IMR-90 (cell line): ENCODE measurements around the gene ASTN2. TPM values are rescaled to one million over a fixed set of nuclear protein-coding genes. Genes with fewer than 3 reads are reported as not detected.

Experiments used
- ATAC-seq: fragments of 200-7000 bp; cut with Tn5 transposase; 2 replicates; pipeline ENCODE4 v1.9.1; 2020; ENCODE audit warnings: low read depth, mild to moderate bottlenecking, moderate library complexity
- BruUV-seq: library from RNA; stranded (reverse); fragments of 400-500 nt; replicated peaks from 2 replicates; lab custom pipeline; 2021; lab: Mats Ljungman, UMichigan
- CTCF ChIA-PET: fragments of 300-600 bp; formaldehyde crosslinking; extraction: SDS; loops from one replicate; lab custom pipeline; 2021; ENCODE audit warnings: antibody characterized with exemption; lab: Yijun Ruan, JAX
- POLR2A ChIA-PET: fragments of 300-600 bp; sonication (Branson Sonifier 250); formaldehyde crosslinking; loops from one replicate; lab custom pipeline; 2022; ENCODE audit warnings: antibody characterized with exemption; ENCODE audit not compliant: unreplicated experiment; lab: Charles Lee
- DNase-seq: peaks from one replicate; pipeline ENCODE4 v3.0.0; 2013
- H2AFZ ChIP-seq: replicated peaks from 2 replicates; pipeline ENCODE3; 2013; ENCODE audit warnings: low read length, mild to moderate bottlenecking; ENCODE audit not compliant: poor library complexity
- H2AK5ac ChIP-seq: 2 replicates; pipeline ENCODE4 v1.6.1; 2013; ENCODE audit warnings: low read depth, low read length, inconsistent platforms
- H2AK9ac ChIP-seq: replicated peaks from 2 replicates; pipeline ENCODE3; 2013; ENCODE audit warnings: mild to moderate bottlenecking, low read depth, low read length, moderate library complexity; ENCODE audit not compliant: poor library complexity
- H2BK120ac ChIP-seq: 2 replicates; pipeline ENCODE4 v1.6.1; 2013; ENCODE audit warnings: low read depth, low read length, inconsistent platforms
- H2BK15ac ChIP-seq: 3 replicates; pipeline ENCODE4 v1.6.1; 2013; ENCODE audit warnings: low read depth, low read length, inconsistent platforms
- H2BK20ac ChIP-seq: 2 replicates; pipeline ENCODE4 v1.6.1; 2013; ENCODE audit warnings: low read depth, mild to moderate bottlenecking, inconsistent platforms, low read length, moderate library complexity
- H2BK5ac ChIP-seq: 2 replicates; pipeline ENCODE4 v1.6.1; 2013; ENCODE audit warnings: mild to moderate bottlenecking, low read depth, low read length, inconsistent platforms; ENCODE audit not compliant: poor library complexity, severe bottlenecking
- H3K14ac ChIP-seq: replicated peaks from 2 replicates; pipeline ENCODE4 v1.6.1; 2013; ENCODE audit warnings: low read depth, low read length, inconsistent platforms
- H3K18ac ChIP-seq: 2 replicates; pipeline ENCODE4 v1.6.1; 2013; ENCODE audit warnings: low read depth, low read length, control low read depth
- H3K23ac ChIP-seq: 2 replicates; pipeline ENCODE4 v1.6.1; 2013; ENCODE audit warnings: low read depth, low read length, inconsistent platforms
- H3K27ac ChIP-seq: 2 replicates; pipeline ENCODE4 v1.5.1; 2013; ENCODE audit warnings: mild to moderate bottlenecking, control low read depth, low read length; ENCODE audit not compliant: insufficient read depth
- H3K27me3 ChIP-seq: 2 replicates; pipeline ENCODE4 v1.6.1; 2013; ENCODE audit warnings: low read length; ENCODE audit not compliant: control insufficient read depth, insufficient read depth
- H3K36me3 ChIP-seq: 2 replicates; pipeline ENCODE4 v1.6.1; 2013; ENCODE audit warnings: low read length, mixed read lengths; ENCODE audit not compliant: control insufficient read depth, insufficient read depth
- H3K4ac ChIP-seq: 2 replicates; pipeline ENCODE4 v1.6.1; 2013; ENCODE audit warnings: low read depth, low read length, inconsistent platforms
- H3K4me1 ChIP-seq: 2 replicates; pipeline ENCODE4 v1.6.1; 2013; ENCODE audit warnings: low read length, mixed read lengths; ENCODE audit not compliant: control insufficient read depth, insufficient read depth
- H3K4me2 ChIP-seq: 2 replicates; pipeline ENCODE4 v1.6.1; 2013; ENCODE audit warnings: low read depth, mild to moderate bottlenecking, control low read depth, low read length, moderate library complexity
- H3K4me3 ChIP-seq: 2 replicates; pipeline ENCODE4 v1.5.1; 2013; ENCODE audit warnings: low read depth, mild to moderate bottlenecking, control low read depth, low read length, moderate library complexity; ENCODE audit not compliant: insufficient read depth
- H3K56ac ChIP-seq: 2 replicates; pipeline ENCODE4 v1.6.1; 2013; ENCODE audit warnings: low read length, inconsistent platforms; ENCODE audit not compliant: insufficient read depth; ENCODE audit errors: extremely low read depth
- H3K79me1 ChIP-seq, 2 experiments: 2 replicates each; pipeline ENCODE4 v1.6.1; 2013; ENCODE audit warnings: low read length in 2 of 2, inconsistent platforms in 1 of 2, low read depth in 1 of 2
- H3K9ac ChIP-seq: 2 replicates; pipeline ENCODE4 v1.6.1; 2013; ENCODE audit warnings: low read depth, low read length, control low read depth
- H3K9me1 ChIP-seq: 2 replicates; pipeline ENCODE4 v1.6.1; 2013; ENCODE audit warnings: low read length, inconsistent platforms; ENCODE audit not compliant: insufficient read depth
- H3K9me3 ChIP-seq: 2 replicates; pipeline ENCODE4 v1.6.1; 2013; ENCODE audit warnings: low read length; ENCODE audit not compliant: control insufficient read depth, insufficient read depth
- H4K20me1 ChIP-seq: 2 replicates; pipeline ENCODE4 v1.6.1; 2013; ENCODE audit warnings: low read length, inconsistent platforms; ENCODE audit not compliant: insufficient read depth
- H4K5ac ChIP-seq: 2 replicates; pipeline ENCODE4 v1.6.1; 2013; ENCODE audit warnings: mild to moderate bottlenecking, low read depth, low read length, control low read depth
- H4K8ac ChIP-seq, 2 experiments: 2 replicates each; pipeline ENCODE4 v1.6.1; 2013; ENCODE audit warnings: low read depth in 2 of 2, low read length in 2 of 2, control low read depth in 1 of 2, inconsistent platforms in 1 of 2
- H4K91ac ChIP-seq: 2 replicates; pipeline ENCODE4 v1.6.1; 2013; ENCODE audit warnings: low read depth, low read length, inconsistent platforms; ENCODE audit not compliant: insufficient read depth
- BHLHE40 ChIP-seq: fragments of 150-350 bp; IDR thresholded peaks from 2 replicates; pipeline ENCODE4 v1.6.1; 2016; ENCODE audit warnings: mild to moderate bottlenecking, low read depth, low read length
- CEBPB ChIP-seq: IDR thresholded peaks from 2 replicates; pipeline ENCODE4 v1.6.1; 2012; ENCODE audit warnings: low read depth, low read length, improper control_type of control experiment
- CHD1 ChIP-seq: IDR thresholded peaks from 2 replicates; pipeline ENCODE4 v1.6.1; 2012; ENCODE audit warnings: low read depth, low read length, improper control_type of control experiment
- FOS ChIP-seq: fragments of 150-350 bp; IDR thresholded peaks from 2 replicates; pipeline ENCODE4 v1.6.1; 2016; ENCODE audit warnings: low read depth, low read length
- MAFK ChIP-seq: IDR thresholded peaks from 2 replicates; pipeline ENCODE4 v1.6.1; 2012; ENCODE audit warnings: low read depth, low read length, improper control_type of control experiment
- MAZ ChIP-seq: IDR thresholded peaks from 2 replicates; pipeline ENCODE4 v1.6.1; 2012; ENCODE audit warnings: low read depth, mild to moderate bottlenecking, low read length, improper control_type of control experiment, moderate library complexity, borderline replicate concordance
- NFE2L2 ChIP-seq: fragments of 150-350 bp; IDR thresholded peaks from 2 replicates; pipeline ENCODE4 v1.6.1; 2016; ENCODE audit warnings: low read depth, mild to moderate bottlenecking, low read length
- POLR2A ChIP-seq: IDR thresholded peaks from 2 replicates; pipeline ENCODE4 v1.6.1; 2012; ENCODE audit warnings: mild to moderate bottlenecking, low read depth, low read length
- RAD21 ChIP-seq: IDR thresholded peaks from 2 replicates; pipeline ENCODE4 v1.6.1; 2012; ENCODE audit warnings: low read length, improper control_type of control experiment
- RCOR1 ChIP-seq: IDR thresholded peaks from 2 replicates; pipeline ENCODE4 v1.6.1; 2012; ENCODE audit warnings: mild to moderate bottlenecking, low read length, improper control_type of control experiment; ENCODE audit not compliant: insufficient replicate concordance
- RFX5 ChIP-seq: IDR thresholded peaks from 2 replicates; pipeline ENCODE4 v1.8.0; 2012; ENCODE audit warnings: low read depth, mild to moderate bottlenecking, low read length, moderate library complexity
- SMC3 ChIP-seq: fragments of 150-350 bp; IDR thresholded peaks from 2 replicates; pipeline ENCODE4 v1.6.1; 2016; ENCODE audit warnings: low read depth, mild to moderate bottlenecking, antibody characterized with exemption, low read length, moderate library complexity
- WGBS, 2 experiments: methylation state at CpG; one replicate each; pipeline versions ENCODE4 v1.1.5 to v1.1.7; 2013; ENCODE audit warnings: missing lambda C conversion rate in 2 of 2; ENCODE audit not compliant: insufficient read length in 1 of 2; ENCODE audit errors: extremely low coverage in 2 of 2; 5-methylcytosine and 5-hydroxymethylcytosine counted together
- dilution Hi-C: fragments of 300-500 bp; cut with HindIII; formaldehyde crosslinking; loops from one replicate; pipeline ENCODE4 v1.14.3; 2018; ENCODE audit warnings: low sequenced_read_pairs; ENCODE audit not compliant: unreplicated experiment
- in situ Hi-C: fragments of 300-500 bp; cut with MboI; formaldehyde crosslinking; loops from 3 replicates; pipeline ENCODE4 v1.14.3; 2019; ENCODE audit warnings: low sequenced_read_pairs, inconsistent platforms, mixed read lengths
- intact Hi-C: fragments of 100-400 bp; cut with micrococcal nuclease; formaldehyde crosslinking; loops from 2 replicates; pipeline ENCODE4 v1.10.0; 2022
- polyA plus RNA-seq, 3 experiments: library from polyadenylated mRNA; depleted of rRNA; stranded (reverse); fragments of >200 nt; gene quantifications; 2 replicates each; pipeline ENCODE4 v1.2.3, GENCODE V29; 2012; ENCODE audit warnings: low replicate concordance in 1 of 3
- total RNA-seq: library from RNA; depleted of rRNA; stranded (reverse); fragments of >200 nt; gene quantifications from 2 replicates; pipeline ENCODE4 v1.2.3, GENCODE V29; 2012
- TF ChIP-seq, protein P1 (sequence below): fragments of 150-350 bp; IDR thresholded peaks from 2 replicates; pipeline ENCODE4 v1.6.1; 2016; ENCODE audit warnings: low read depth, mild to moderate bottlenecking, low read length, moderate library complexity, borderline replicate concordance
- TF ChIP-seq, protein P2 (sequence below): fragments of 150-350 bp; IDR thresholded peaks from 2 replicates; pipeline ENCODE4 v1.6.1; 2017; ENCODE audit warnings: mild to moderate bottlenecking, antibody characterized with exemption, low read length, low read depth

The ASTN2 gene
- total and polyA plus RNA-seq, 2 of the 4 experiments (the other 2 are of a cell fraction), result 3.8 to 6.8 TPM

DNA sequence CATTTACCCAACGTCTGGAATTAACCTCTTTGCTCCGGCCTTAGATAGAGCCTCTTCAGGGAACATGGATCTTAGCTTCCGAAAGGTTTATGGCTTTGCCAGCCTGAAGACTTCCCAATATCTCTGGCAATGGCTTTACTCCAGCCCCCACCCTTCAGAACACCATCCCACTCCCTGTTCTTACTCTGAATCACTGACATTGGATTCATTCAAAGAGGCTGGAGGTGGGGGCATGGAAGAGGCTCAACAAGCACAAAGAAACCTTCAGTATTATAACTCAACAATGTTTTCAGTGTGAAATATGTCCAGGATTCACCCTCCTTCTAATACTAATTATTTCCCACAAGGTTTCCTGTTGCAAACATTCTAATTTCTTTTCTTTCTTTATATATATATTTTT, 91.5 kb downstream of the ASTN2 start:
- Histone ChIP-seq H3K9me3 (peaks cover 10% of the 10 kb centered on the region; the same call in 1 of the 2 replicates), H4K5ac (no peak overlapping the region), H2AK5ac (no peak overlapping the region), H3K9ac (no peak overlapping the region), H3K4me3 (no peak overlapping the region), H3K14ac (no peak overlapping the region), H2AFZ (no peak overlapping the region), H2BK15ac (no peak overlapping the region), H3K36me3 (no peaks in the 10 kb centered on the region), H3K23ac (no peak overlapping the region), H2BK120ac (no peak overlapping the region), H4K20me1 (no peaks in the 10 kb centered on the region), H4K8ac (no peak overlapping the region), H3K18ac (no peak overlapping the region), H3K4me2 (no peak overlapping the region), H4K91ac (no peak overlapping the region), H3K4ac (no peak overlapping the region), H3K9me1 (no peaks in the 10 kb centered on the region), H2AK9ac (no peak overlapping the region), H3K56ac (no peak overlapping the region), H3K27ac (no peak overlapping the region), H3K4me1 (no peaks in the 10 kb centered on the region), H2BK5ac (no peak overlapping the region), H3K27me3 (no peaks in the 10 kb centered on the region), H3K79me1 (no peaks in the 10 kb centered on the region), H2BK20ac (no peak overlapping the region)
- no peak for ATAC-seq
- BruUV-seq, result no TSS peak
- dilution Hi-C loops, result no loop called here
- CTCF ChIA-PET, result no interaction called here
- WGBS, 2 experiments, result 0% methylated on average over 3 of the region's 3 CpGs; no CpG with 5 or more reads in 1 of the 2 experiments
- no peak for DNase-seq
- TF ChIP-seq POLR2A (no peak), BHLHE40 (no peak), NFE2L2 (no peak), SMC3 (no peak), CEBPB (no peak), RAD21 (no peak), MAFK (no peak), FOS (no peak), RCOR1 (no peak), RFX5 (no peak), CHD1 (no peak), MAZ (no peak)
- TF ChIP-seq, protein P1, sequence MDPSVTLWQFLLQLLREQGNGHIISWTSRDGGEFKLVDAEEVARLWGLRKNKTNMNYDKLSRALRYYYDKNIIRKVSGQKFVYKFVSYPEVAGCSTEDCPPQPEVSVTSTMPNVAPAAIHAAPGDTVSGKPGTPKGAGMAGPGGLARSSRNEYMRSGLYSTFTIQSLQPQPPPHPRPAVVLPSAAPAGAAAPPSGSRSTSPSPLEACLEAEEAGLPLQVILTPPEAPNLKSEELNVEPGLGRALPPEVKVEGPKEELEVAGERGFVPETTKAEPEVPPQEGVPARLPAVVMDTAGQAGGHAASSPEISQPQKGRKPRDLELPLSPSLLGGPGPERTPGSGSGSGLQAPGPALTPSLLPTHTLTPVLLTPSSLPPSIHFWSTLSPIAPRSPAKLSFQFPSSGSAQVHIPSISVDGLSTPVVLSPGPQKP, result no peak
- TF ChIP-seq, protein P2, sequence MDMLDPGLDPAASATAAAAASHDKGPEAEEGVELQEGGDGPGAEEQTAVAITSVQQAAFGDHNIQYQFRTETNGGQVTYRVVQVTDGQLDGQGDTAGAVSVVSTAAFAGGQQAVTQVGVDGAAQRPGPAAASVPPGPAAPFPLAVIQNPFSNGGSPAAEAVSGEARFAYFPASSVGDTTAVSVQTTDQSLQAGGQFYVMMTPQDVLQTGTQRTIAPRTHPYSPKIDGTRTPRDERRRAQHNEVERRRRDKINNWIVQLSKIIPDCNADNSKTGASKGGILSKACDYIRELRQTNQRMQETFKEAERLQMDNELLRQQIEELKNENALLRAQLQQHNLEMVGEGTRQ, result no peak
- intact Hi-C loops, result no loop called here
- in situ Hi-C loops, result no loop called here
- POLR2A ChIA-PET, result no interaction called here
